Kidney epithelial cell (primary cell): ENCODE data around the gene ASB1. TPM values are rescaled to one million over a fixed set of nuclear protein-coding genes. Genes with fewer than 3 reads are reported as not detected.

Experiments
- DNase-seq: peaks from one replicate; pipeline ENCODE4 v3.0.0-alpha.2; 2010; ENCODE audit warnings: low read depth
- H3K27me3 ChIP-seq: 2 replicates; pipeline ENCODE4 v1.6.0; 2011; ENCODE audit warnings: low read length; ENCODE audit not compliant: control insufficient read depth, insufficient read depth
- H3K36me3 ChIP-seq: 2 replicates; pipeline ENCODE4 v1.5.1; 2011; ENCODE audit warnings: low read length; ENCODE audit not compliant: control insufficient read depth, insufficient read depth
- H3K4me3 ChIP-seq: 2 replicates; pipeline ENCODE4 v1.5.1; 2011; ENCODE audit warnings: low read depth, mild to moderate bottlenecking, control low read depth, low read length
- total RNA-seq: library from RNA; depleted of rRNA; stranded (reverse); fragments of >200 nt; gene quantifications from 2 replicates; pipeline ENCODE4 v1.2.3, GENCODE V29; 2015
- TF ChIP-seq, protein P1 (sequence below): IDR thresholded peaks from 2 replicates; pipeline ENCODE4 v1.5.1; 2011; ENCODE audit warnings: mild to moderate bottlenecking, moderate library complexity, low read length, control low read depth, inconsistent platforms; ENCODE audit not compliant: insufficient read depth, poor library complexity, severe bottlenecking

The ASB1 gene
- total RNA-seq, 1 donor from 2014 or later, result 23.0 TPM

DNA sequence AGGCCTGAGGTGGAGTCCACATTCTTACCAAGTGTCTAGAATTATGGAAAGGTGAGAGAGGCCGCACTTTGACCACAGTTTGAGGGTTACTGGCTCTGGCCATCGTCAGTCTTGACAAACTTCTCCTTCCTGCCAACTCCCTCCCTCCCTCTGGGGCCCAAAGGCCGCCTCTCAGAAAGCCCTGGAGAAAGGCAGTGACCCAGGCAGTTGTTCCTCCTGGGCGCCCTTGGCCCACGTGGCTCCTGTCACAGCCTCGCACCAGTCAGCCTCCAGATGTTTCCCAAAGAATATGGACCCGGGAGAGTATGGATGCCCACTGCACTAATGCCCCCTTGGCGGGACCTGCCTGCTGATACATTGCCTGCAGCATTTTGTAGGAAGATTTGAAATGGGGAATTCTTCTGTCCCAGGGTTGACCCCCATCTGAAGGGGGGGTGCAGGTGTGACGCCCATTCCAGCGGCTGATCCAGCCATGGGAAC is 61.7 kb downstream of the ASB1 start:
- DNase-seq, result no peak

DNA sequence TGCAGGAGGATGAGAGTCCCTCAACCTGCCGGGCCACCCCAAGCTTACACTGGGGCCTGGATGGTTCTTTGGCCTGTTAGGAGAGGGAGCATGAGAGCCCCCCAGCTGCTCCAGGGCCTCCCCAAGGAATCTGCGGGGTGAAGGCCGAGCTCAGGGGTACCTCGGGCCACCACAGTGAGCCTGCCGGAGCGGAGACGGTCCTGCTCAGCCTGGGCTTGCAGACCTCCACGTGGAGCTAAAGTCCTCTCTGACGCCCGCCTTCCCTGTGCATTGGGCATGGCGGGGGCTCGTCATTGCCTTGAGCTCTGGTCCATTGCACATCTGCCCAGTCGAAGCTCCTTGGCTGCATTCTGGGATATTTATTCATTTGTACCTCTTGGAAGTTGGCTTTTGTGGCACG is 62.7 kb downstream of the ASB1 start:
- H3K4me3 ChIP-seq, result no peak overlapping the region
- DNase-seq, result no peak
- H3K27me3 ChIP-seq, result no peaks in the 10 kb centered on the region
- H3K36me3 ChIP-seq, result no peaks in the 10 kb centered on the region
- TF ChIP-seq, protein P1, sequence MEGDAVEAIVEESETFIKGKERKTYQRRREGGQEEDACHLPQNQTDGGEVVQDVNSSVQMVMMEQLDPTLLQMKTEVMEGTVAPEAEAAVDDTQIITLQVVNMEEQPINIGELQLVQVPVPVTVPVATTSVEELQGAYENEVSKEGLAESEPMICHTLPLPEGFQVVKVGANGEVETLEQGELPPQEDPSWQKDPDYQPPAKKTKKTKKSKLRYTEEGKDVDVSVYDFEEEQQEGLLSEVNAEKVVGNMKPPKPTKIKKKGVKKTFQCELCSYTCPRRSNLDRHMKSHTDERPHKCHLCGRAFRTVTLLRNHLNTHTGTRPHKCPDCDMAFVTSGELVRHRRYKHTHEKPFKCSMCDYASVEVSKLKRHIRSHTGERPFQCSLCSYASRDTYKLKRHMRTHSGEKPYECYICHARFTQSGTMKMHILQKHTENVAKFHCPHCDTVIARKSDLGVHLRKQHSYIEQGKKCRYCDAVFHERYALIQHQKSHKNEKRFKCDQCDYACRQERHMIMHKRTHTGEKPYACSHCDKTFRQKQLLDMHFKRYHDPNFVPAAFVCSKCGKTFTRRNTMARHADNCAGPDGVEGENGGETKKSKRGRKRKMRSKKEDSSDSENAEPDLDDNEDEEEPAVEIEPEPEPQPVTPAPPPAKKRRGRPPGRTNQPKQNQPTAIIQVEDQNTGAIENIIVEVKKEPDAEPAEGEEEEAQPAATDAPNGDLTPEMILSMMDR, result no peak

More for the DNA sequence above, 61.7 kb downstream of the ASB1 start:
- TF ChIP-seq, protein P1, result no peak
- H3K4me3 ChIP-seq, result no peak overlapping the region
- H3K36me3 ChIP-seq, result no peaks in the 10 kb centered on the region
- no peaks in the 10 kb centered on the region for H3K27me3 ChIP-seq

DNA sequence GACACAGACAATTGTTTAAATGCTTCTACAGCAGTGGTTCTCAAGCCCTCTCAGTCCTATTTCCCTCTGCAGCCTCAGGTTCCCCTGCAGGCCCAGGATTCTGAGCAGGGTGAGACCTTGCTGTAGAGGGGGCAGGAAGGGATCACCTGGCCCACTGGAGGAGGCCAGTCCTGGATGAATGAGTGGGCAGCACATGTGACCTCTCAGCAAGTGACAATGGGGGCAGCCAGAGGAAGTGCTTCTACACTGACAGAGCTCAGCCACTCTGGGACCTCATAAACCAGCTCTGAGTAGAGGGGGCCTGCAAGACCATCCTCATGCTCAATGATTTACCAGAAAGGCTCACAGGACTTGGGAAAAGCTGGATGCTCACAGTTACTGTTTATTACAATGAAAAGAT is 63.2 kb downstream of the ASB1 start:
- no peak overlapping the region for H3K4me3 ChIP-seq
- DNase-seq, result no peak
- H3K36me3 ChIP-seq, result no peaks in the 10 kb centered on the region
- H3K27me3 ChIP-seq, result no peaks in the 10 kb centered on the region
- TF ChIP-seq, protein P1, result no peak

DNA sequence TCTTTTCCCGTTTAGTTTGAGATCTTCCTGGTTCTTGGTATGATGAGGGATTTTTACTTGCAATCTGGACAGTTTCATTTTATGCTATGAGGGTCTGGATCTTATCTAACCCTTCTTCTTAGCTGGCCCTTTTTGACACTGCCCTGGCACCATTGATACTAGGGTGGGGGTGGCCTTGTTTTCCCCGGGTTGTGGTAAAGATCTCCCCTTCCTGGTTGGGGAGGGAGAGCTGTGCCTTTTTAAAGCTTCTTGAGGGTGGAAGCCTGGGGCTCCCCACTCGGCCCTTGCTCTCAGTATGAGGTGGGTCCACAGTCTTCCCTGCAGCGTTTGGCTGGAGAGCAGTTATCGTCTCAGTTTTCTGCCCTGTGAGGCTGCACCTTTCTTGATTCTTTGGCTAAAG is 66.1 kb downstream of the ASB1 start:
- Histone ChIP-seq H3K27me3 (no peaks in the 10 kb centered on the region), H3K36me3 (no peaks in the 10 kb centered on the region), H3K4me3 (no peak overlapping the region)
- no peak for DNase-seq
- TF ChIP-seq, protein P1, result no peak

DNA sequence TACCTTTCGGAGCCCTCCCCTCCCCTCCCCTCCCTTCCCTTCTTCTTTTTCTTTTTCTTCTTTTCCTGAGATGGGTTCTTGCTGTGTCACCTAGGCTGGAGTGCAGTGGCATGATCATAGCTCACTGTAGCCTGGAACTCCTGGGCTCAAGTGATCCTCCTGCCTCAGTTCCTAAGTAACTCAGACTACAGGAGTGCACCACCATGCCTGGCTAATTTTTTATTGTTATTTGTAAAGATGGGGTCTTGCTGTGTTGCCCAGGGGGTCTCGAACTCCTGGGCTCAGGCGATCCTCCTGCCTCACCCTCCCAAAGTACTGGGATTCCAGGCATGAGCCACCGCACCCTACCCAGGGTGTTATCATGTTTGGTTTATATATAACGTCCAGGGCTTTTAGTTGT is 66.7 kb downstream of the ASB1 start:
- H3K4me3 ChIP-seq, result no peak overlapping the region
- TF ChIP-seq, protein P1, result no peak
- H3K36me3 ChIP-seq, result no peaks in the 10 kb centered on the region
- no peak for DNase-seq
- no peaks in the 10 kb centered on the region for H3K27me3 ChIP-seq

DNA sequence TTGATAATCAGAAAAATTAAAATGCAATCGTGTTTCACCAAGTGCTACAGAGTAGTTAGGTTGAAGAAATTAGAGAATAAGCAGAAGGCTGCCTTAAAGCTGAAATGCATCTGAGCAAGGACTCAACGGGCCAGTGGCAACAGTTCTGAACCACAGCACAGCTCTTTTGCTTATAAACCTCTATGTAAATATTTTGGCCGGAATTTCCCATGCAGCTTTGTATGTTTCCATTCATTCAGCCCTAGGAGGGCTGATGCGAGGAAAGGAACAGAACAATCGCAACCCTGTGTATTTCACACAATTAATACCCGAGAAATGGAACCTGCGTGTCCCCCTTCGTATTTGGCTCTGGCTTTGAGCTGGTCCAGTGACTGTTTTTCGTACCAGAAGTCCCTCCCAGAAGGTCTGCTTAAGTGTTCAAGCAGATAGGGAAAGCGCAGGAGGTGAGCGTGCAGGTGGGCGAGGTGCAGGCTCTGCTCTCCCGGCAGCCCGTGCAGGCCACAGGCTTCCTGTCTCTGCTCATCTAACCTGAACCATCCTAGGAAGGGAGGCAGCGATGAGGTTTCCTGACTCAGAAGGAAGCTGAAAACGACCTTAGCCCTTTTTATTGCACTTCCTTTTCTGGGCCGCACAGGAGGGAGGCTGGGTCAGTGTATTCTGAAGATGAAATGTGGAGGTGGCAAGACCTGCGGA is 67.3 kb downstream of the ASB1 start:
- TF ChIP-seq, protein P1, result no peak
- H3K4me3 ChIP-seq, result no peak overlapping the region
- H3K36me3 ChIP-seq, result no peaks in the 10 kb centered on the region
- H3K27me3 ChIP-seq, result no peaks in the 10 kb centered on the region
- DNase-seq, result no peak
